Vagina (tissue), 2 donors: ENCODE data around the gene TGFB2.

ENCODE experiments used
- POLR2A ChIP-seq, 2 donors: fragments of 450-650 bp; IDR thresholded peaks; one replicate each; pipeline ENCODE4 v1.6.1; 2017; ENCODE audit warnings: antibody characterized with exemption in 2 of 2, mild to moderate bottlenecking in 2 of 2, moderate library complexity in 2 of 2
- POLR2AphosphoS5 ChIP-seq, 2 donors: sonication (generic); formaldehyde crosslinking; IDR thresholded peaks; one replicate each; pipeline ENCODE4 v1.9.0; 2017; ENCODE audit warnings: antibody characterized with exemption in 2 of 2, mild to moderate bottlenecking in 2 of 2, low read depth in 1 of 2; ENCODE audit not compliant: insufficient read depth in 1 of 2
- TF ChIP-seq, protein P1 (sequence below), 3 experiments: fragments of 450-650 bp in 2 of 3; fragments of 200-600 bp in 1 of 3; sonication (generic) in 1 of 3; IDR thresholded peaks; one replicate each; pipeline ENCODE4 v1.5.1; 2017 to 2019; ENCODE audit warnings: antibody characterized with exemption in 3 of 3, mild to moderate bottlenecking in 2 of 3, moderate library complexity in 2 of 3

DNA sequence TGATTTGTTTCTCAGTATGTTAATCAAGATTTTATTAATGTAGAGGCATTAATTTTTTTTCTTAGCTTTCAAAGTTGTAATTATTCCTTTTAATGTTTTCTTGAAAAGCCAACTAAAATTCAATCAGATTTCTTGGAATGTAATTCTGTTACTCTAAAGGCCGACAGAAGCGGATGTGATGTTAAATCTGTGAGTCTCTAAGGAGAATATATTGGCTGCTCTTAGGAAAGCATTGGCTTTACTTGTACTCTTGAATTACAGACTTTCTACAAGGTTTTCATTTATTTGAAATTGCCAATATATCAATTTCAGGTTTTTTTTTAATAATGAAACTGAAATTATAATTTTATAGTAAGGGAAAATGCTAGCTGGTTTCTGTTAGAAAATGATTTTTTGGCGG is 30.8 kb upstream of the TGFB2 start:
- TF ChIP-seq, protein P1, sequence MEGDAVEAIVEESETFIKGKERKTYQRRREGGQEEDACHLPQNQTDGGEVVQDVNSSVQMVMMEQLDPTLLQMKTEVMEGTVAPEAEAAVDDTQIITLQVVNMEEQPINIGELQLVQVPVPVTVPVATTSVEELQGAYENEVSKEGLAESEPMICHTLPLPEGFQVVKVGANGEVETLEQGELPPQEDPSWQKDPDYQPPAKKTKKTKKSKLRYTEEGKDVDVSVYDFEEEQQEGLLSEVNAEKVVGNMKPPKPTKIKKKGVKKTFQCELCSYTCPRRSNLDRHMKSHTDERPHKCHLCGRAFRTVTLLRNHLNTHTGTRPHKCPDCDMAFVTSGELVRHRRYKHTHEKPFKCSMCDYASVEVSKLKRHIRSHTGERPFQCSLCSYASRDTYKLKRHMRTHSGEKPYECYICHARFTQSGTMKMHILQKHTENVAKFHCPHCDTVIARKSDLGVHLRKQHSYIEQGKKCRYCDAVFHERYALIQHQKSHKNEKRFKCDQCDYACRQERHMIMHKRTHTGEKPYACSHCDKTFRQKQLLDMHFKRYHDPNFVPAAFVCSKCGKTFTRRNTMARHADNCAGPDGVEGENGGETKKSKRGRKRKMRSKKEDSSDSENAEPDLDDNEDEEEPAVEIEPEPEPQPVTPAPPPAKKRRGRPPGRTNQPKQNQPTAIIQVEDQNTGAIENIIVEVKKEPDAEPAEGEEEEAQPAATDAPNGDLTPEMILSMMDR (IDR thresholded peaks at IDR 0.05), result no peak
- TF ChIP-seq POLR2A (IDR thresholded peaks at IDR 0.05) (no peak), POLR2AphosphoS5 (IDR thresholded peaks at IDR 0.05; ENCODE audit: insufficient read depth in 1 of 2, low read depth in 1 of 2) (no peak)
